22Rv1 (cell line): Measurements from ENCODE around the gene RPL7A.

Source experiments
- CTCF ChIP-seq: fragments of 450-650 bp; IDR thresholded peaks from 2 replicates; pipeline ENCODE4 v1.5.1; 2017; ENCODE audit warnings: mild to moderate bottlenecking
- ZFX ChIP-seq: fragments of 450-650 bp; IDR thresholded peaks from 2 replicates; pipeline ENCODE4 v1.6.1; 2017; ENCODE audit warnings: antibody characterized with exemption, borderline replicate concordance

GRCh38 chr9:133349965-133350616, 2.1 kb downstream of the RPL7A start:
- TF ChIP-seq CTCF (no peak), ZFX (no peak)
